GM18520 (cell line): ENCODE results near the gene NPPB.

ENCODE experiments used
- ATAC-seq: cut with Tn5 transposase; IDR thresholded peaks from one replicate; pipeline ENCODE4 v1.9.1; 2021; ENCODE audit not compliant: unreplicated experiment

Gene NPPB

GRCh38 chr1:11881749-11882441, 23.1 kb upstream of the NPPB start:
- no peak for ATAC-seq

- ATAC-seq, result no peak
Observed at GRCh38 chr1:11880911-11881748, 22.4 kb upstream of the NPPB start.

- no peak for ATAC-seq
Observed at GRCh38 chr1:11880181-11880575, 21.4 kb upstream of the NPPB start.

GRCh38 chr1:11879311-11880180, 20.8 kb upstream of the NPPB start:
- ATAC-seq, result no peak

- no peak for ATAC-seq
Observed at GRCh38 chr1:11878891-11879190, 20.1 kb upstream of the NPPB start.

GRCh38 chr1:11878081-11878890, 19.5 kb upstream of the NPPB start:
- no peak for ATAC-seq

GRCh38 chr1:11877074-11877473, 18.3 kb upstream of the NPPB start:
- ATAC-seq, result no peak

GRCh38 chr1:11875094-11875493, 16.3 kb upstream of the NPPB start:
- ATAC-seq, result no peak

GRCh38 chr1:11874624-11875023, 15.9 kb upstream of the NPPB start:
- ATAC-seq, result no peak

GRCh38 chr1:11874258-11874562, 15.5 kb upstream of the NPPB start:
- ATAC-seq, result no peak

- ATAC-seq, result no peak
Observed at GRCh38 chr1:11873395-11874257, 14.9 kb upstream of the NPPB start.

GRCh38 chr1:11872545-11872944, 13.8 kb upstream of the NPPB start:
- ATAC-seq, result no peak

- ATAC-seq, result no peak
Observed at GRCh38 chr1:11869650-11870207, 11.0 kb upstream of the NPPB start.

GRCh38 chr1:11869104-11869503, 10.4 kb upstream of the NPPB start:
- ATAC-seq, result no peak

GRCh38 chr1:11868331-11868980, 9.7 kb upstream of the NPPB start:
- ATAC-seq, result no peak

- no peak for ATAC-seq
Observed at GRCh38 chr1:11862890-11863289, 4.1 kb upstream of the NPPB start.

- ATAC-seq, result no peak
Observed at GRCh38 chr1:11860587-11860986, 1.8 kb upstream of the NPPB start.

GRCh38 chr1:11860083-11860482, 1.3 kb upstream of the NPPB start:
- ATAC-seq, result no peak
